Activated CD8-positive, alpha-beta memory T cell treated with anti-CD3 and anti-CD28 coated beads for 24 hours (primary cell): ENCODE data around the gene NAALADL2.

Source experiments
- DNase-seq: peaks from one replicate; pipeline ENCODE4 v3.0.0-alpha.2; 2020

The NAALADL2 gene

GRCh38 chr3:174891524-174892203 lies 32.5 kb downstream of the NAALADL2 start:
- no peak for DNase-seq

DNA sequence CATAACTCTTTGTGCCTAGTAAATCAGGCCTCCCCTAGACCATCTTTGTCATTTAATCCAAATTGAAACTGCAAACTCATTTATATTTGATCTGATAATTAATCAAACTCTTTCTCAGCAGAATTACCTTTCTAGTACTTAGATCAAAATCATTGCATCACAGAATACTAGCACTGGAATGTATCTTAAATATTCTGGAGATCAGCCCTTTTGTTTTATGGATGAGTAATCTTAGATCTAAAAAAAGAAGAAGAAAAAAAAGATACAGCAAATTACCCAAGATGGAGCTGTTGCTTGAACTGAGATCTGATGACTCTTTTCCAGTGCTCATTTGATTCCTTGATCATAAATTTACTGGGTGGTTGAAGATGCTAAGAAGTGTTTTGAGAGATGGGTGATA lies 47.9 kb downstream of the NAALADL2 start:
- DNase-seq = no peak

GRCh38 chr3:174907628-174908407 lies 48.7 kb downstream of the NAALADL2 start:
- DNase-seq = no peak

DNA sequence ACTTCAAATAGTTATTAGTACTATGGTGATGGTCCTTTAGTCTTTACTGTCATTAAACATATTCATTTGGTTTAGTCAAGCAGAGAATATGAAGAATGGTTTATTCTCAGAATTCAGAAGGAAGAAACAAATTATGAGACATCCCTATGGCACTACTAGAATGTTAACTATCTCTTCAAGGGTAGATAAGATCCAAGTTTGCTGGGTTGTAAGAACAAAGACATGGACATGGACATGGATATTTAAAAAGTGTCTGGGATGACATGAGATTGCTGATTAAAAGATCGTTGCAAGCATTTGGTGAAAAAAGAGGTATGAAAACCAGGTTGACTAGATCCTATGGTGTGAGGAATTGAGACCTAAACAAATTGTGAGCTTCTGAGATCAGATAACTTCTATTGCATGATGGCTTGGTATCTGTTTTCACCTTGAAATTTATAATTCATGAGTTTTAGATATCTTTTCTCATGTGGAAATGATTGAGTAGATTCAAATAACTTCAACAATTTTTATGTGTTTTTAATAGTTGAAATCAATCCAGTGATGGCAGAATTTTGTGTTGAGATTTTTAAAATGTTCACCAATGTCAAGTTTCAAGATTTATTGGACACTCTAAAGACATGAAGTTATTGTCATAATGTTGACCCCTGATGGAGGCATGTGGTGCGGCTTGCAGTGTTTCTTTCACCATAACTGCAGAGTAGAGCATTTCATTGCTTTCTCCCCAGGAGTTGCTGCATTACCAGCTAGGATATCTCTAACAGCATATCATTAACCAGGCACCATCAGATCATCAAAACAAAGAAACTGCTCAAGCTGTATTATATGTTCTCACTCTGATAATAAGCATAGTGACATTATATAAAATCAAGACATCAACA lies 72.6 kb downstream of the NAALADL2 start:
- no peak for DNase-seq

- DNase-seq = no peak
Measured at GRCh38 chr3:174936590-174936989, 77.5 kb downstream of the NAALADL2 start.

- DNase-seq = no peak
Measured at GRCh38 chr3:174937478-174937877, 78.3 kb downstream of the NAALADL2 start.

DNA sequence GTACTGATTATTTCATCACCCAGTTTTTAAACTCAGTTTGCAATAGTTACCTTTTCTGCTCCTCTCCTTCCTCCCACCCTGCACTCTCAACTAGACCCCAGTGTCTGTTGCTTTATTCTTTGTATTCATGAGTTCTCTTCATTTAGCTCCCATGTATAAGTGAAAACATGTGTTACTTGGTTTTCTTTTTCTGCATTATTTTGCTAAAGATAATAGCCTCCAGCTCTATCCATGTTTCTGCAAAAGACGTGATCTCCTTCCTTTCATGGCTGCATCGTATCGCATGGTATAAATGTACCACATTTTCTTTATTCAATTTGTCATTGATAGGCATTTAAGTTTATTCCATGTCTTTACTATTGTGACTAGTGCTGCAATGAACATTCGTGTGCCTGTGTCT lies 79.0 kb downstream of the NAALADL2 start:
- no peak for DNase-seq

DNA sequence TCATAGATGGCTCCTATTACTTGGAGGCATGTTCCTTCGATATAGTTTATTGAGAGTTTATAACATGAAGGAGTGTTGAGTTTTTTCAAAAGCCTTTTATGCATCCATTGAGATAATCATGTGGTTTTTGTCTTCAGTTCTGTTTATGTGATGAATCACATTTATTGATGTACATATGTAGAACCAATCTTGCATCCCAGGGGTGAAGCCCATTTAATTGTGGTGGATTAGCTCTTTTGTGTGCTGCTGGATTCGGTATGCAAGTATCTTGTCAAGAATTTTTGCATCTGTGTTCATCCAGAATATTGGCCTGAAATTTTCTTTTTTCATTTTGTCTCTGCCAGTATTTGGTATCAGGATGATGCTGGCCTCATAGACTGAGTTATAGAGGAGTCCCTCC lies 81.0 kb downstream of the NAALADL2 start:
- no peak for DNase-seq

DNA sequence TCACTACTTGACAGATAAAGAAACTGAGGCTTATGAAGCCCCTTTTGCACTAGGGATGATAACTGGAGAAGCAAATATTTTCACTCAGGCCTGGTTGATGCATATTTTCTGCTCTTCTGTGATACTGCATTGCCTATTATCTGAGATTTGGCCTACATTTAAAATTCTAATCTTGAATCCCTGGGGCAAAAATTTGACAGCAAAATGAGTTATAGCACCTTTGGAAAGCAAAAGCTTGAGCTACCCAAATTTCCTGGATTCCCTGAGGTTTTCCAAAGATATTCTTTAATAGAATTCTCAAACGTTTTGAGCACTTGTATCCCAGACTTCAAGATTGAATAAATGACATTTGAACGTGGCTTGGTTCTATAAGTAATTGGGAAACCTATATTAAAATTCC lies 86.1 kb downstream of the NAALADL2 start:
- DNase-seq = no peak

DNA sequence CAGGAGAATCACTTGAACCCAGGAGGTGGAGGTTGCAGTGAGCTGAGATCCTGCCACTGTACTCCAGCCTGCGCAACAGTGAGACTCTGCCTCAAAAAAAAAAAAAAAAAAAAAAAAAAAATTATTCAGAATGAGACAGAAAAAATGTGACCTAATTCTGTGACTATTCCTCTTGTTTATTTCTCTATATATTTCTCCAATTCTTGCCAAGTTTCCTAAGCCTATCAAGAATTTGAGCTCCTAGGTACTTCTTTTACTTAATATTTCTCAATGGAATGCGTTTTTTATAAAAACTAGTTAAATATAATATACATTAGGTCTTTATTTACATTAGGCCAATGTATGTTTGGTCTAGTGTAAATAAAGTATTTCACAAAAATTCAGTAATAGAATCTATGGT lies 86.8 kb downstream of the NAALADL2 start:
- no peak for DNase-seq

DNA sequence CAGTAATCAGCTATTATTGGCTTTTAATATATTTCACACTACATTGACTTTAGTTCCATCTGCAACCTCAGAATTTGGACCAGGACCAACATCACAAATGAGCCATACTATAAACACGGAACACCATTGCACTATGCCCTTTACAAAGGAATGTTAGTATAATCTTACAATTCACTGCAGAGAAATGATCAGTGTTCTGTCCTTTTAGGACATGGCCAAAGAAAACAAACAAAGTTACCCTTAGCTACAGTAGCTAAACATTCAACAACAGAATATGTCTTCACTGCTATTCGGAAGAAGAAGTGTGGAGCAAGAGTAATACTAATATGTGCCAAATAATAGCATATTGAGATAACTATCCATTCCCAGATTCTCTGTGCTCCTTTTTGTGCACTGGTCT lies 90.4 kb downstream of the NAALADL2 start:
- no peak for DNase-seq

DNA sequence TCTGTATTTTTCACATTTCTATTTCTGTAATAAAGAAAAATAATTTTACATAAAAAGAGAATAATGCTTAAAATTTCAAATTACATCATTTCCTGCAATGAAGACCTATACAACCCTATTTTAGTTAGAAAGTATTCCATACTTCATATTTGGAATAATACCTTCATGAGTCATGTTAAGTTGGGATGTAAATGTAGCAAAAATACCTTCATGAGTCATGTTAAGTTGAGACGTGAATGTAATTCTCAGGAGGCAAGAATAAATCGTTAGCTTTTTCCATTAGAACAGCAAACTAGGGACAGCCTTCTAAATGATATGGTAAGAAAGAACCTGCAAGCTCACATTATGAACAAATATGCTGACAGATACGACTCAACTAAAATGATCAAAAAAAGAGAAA lies 91.9 kb downstream of the NAALADL2 start:
- no peak for DNase-seq

DNA sequence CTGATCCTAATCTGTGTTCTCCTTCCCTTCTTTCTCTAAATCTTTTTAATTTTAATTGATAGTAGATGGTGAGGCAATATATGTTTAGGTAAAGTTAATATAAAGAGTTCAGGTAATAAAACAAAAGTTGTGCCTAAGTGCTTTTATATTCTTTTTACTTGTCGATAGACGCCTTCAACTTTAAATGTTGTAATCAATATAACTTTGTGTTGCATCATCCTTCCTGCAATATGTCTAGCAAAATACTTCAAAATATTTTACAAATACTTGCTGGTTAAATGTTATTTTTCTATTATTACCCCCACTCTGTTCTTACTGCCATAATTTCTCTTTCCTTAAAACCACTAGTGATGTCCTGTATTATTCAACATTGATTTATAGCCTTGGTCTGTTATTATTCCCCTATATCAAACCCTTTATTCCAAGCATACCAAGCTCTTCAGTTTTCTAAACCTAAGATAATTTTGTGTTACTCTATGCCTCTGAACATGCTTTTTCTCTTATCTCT lies 92.4 kb downstream of the NAALADL2 start:
- no peak for DNase-seq

DNA sequence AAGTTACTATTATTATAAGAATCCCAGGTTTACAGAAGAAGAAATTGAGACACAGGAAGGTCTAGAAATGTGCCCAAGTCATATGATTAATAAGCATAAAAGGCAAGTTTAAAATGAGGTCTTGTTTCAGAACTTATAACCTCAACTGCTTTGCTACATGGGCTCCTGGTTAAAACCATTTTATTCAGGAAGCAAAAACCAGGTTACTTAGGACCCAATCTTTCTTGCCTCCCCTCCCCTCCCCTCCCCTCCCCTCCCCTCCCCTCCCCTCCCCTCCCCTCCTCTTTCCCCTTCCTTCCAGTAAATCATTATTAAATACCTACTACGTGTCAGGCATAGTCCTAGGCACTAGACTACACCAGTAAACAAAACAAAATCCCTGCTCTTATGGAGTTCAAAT lies 93.9 kb downstream of the NAALADL2 start:
- no peak for DNase-seq

DNA sequence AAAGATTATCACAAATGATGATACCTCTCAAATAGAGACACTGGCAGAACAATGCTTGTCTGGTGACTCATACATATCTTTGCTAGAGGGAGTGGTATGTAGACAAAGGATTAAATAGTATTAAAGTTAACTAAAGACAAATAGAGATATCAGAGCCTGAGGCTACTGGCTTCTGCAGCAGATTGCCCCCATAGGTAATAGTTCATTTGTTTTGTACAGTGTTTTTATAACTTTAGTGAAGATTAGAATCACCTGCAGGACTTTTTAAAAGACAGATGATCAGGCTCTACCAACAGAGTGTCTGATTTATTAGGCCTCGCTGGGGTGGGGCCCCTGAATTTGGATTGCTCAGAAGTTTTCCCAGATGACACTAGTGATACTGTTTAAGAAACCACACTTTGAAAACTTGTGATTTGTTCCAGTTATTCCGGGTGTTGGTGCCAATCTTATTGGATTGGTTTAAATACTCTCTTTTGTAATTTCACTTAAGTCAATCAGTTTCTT lies 96.4 kb downstream of the NAALADL2 start:
- no peak for DNase-seq

DNA sequence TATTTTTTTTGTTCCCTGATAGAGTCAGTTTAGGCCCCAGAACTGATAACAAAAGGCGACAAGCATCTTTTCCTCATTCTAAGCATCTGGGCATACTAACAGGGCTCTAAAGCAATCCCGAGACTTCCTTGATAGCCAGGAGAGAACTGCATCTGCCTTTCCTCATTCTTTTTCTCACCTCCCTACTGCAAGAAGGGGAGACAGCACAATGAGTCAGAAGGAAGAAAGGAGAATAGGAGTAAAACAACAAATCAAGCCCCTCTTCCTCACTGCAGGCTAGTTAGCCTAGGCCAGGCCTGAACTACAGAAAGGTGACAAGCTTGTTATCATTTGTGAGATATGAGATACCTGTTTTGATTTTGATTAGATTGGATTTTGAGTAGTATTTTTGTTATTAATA lies 97.9 kb downstream of the NAALADL2 start:
- DNase-seq = no peak

DNA sequence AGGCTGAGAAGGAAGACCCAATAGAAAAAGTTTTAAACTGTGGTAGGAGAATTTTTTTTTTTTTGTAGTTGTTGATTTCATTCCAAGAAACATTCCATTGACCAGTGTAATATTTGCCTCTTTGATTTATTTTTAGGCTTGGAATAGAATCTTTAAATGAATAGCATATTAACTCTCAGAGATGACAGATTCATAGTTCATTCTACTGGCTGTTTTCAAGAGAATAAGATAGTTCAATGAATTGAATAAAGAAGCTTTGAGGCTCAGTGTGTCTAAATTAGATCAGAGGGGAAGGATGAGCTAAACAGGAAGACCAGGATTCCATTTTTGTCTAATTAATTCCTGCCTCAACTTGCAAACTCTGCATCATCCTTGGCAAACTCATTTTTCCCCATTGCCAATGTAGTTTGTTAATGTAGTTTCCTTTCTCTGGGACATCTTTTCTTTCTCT lies 98.4 kb downstream of the NAALADL2 start:
- DNase-seq = no peak

GRCh38 chr3:174958671-174959328 lies 99.7 kb downstream of the NAALADL2 start:
- no peak for DNase-seq

DNA sequence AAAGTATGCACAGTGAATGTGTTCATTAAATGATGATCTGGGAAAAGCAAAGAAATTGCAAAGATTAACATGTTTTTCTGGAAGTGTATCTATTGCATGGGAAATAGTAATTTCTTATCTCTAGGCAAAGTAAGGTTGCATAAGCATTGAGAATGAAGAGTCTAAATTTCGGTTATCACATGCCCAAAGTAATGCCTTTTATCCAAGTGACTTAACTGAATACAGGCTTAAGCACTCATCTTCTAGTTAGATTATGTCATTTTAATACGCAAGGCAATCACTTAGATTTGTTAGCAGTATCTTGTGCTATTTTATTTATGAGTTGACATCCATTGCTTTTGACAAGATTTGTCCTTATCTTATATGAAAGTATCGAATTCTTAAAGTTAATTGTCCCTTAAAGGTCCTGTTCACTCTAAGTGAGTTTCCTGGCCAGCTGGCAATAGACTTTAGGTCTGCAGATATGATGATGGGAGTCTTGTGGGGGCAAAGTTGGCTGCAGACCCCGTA lies 100.5 kb downstream of the NAALADL2 start:
- DNase-seq = no peak

DNA sequence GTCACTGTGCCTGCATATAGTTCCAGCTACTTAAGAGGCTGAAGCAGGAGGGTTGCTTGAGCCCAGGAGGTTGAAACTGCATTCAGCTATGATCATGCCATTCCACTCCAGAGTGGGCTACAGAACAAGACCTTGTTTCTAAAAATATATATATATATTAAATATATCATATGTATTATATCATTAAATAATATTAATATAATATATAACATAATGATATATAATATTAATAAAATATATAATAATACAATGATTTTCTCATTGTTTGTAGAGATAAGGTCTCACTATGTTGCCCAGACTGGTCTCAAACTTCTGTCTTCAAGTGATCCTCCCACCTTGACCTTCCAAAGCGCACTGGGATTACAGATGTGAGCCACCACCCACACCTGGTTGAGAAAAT lies 101.8 kb downstream of the NAALADL2 start:
- no peak for DNase-seq

DNA sequence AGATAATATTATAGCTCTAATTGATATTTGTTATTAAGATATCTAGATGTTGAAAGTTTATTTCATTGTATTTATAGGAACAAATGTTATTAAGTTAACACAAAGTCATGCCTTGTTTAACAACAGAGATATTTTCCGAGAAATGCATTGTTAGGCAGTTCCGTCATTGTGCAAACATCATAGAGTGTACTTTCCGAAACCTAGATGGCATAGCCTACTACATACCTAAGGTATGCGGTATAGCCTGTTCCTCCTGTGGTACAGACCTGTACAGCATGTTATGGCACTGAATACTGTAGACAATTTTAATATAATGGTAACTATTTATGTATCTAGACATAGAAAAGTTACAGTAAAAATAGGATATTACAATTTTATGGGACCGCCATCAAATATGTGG lies 114.3 kb downstream of the NAALADL2 start:
- no peak for DNase-seq

GRCh38 chr3:174986685-174987084 lies 127.6 kb downstream of the NAALADL2 start:
- DNase-seq = no peak
